IPS-15b (cell line): ENCODE results near the gene FBXO41.

ENCODE experiments used
- H3K27me3 ChIP-seq: one replicate; pipeline ENCODE4 v1.6.1; 2013; ENCODE audit warnings: low read length; ENCODE audit not compliant: control insufficient read depth, insufficient read depth
- H3K36me3 ChIP-seq: one replicate; pipeline ENCODE4 v1.6.1; 2013; ENCODE audit warnings: low read length; ENCODE audit not compliant: control insufficient read depth, insufficient read depth
- H3K4me1 ChIP-seq: one replicate; pipeline ENCODE4 v1.6.1; 2013; ENCODE audit warnings: mild to moderate bottlenecking, low read length; ENCODE audit not compliant: control insufficient read depth, insufficient read depth
- H3K4me3 ChIP-seq: one replicate; pipeline ENCODE4 v1.5.1; 2013; ENCODE audit warnings: low read depth, low read length
- H3K9ac ChIP-seq: one replicate; pipeline ENCODE4 v1.6.1; 2013; ENCODE audit warnings: low read depth, mild to moderate bottlenecking, low read length
- H3K9me3 ChIP-seq: one replicate; pipeline ENCODE4 v1.6.1; 2013; ENCODE audit warnings: mild to moderate bottlenecking, low read length; ENCODE audit not compliant: control insufficient read depth, insufficient read depth

Gene FBXO41

GRCh38 chr2:73250872-73251846, 33.1 kb downstream of the FBXO41 start:
- Histone ChIP-seq H3K9me3 (no peaks in the 10 kb centered on the region), H3K27me3 (no peaks in the 10 kb centered on the region), H3K4me1 (no peaks in the 10 kb centered on the region), H3K4me3 (no peak overlapping the region), H3K36me3 (peaks cover 58% of the 10 kb centered on the region), H3K9ac (no peak overlapping the region)

- no peaks in the 10 kb centered on the region for H3K9me3 ChIP-seq
- peaks cover 72% of the 10 kb centered on the region for H3K36me3 ChIP-seq
- no peaks in the 10 kb centered on the region for H3K4me1 ChIP-seq
- H3K27me3 ChIP-seq: no peaks in the 10 kb centered on the region
- H3K9ac ChIP-seq: no peak overlapping the region
- no peak overlapping the region for H3K4me3 ChIP-seq
These were observed 34.6 kb downstream of the FBXO41 start for GRCh38 chr2:73249636-73250035.

GRCh38 chr2:73246850-73247249, 37.4 kb downstream of the FBXO41 start:
- Histone ChIP-seq H3K27me3 (no peaks in the 10 kb centered on the region), H3K4me1 (no peaks in the 10 kb centered on the region), H3K36me3 (peaks cover 83% of the 10 kb centered on the region), H3K4me3 (no peak overlapping the region), H3K9ac (no peak overlapping the region), H3K9me3 (no peaks in the 10 kb centered on the region)

GRCh38 chr2:73244580-73244979, 39.7 kb downstream of the FBXO41 start:
- Histone ChIP-seq H3K4me3 (no peak overlapping the region), H3K9ac (no peak overlapping the region), H3K36me3 (peaks cover 68% of the 10 kb centered on the region), H3K27me3 (no peaks in the 10 kb centered on the region), H3K4me1 (no peaks in the 10 kb centered on the region), H3K9me3 (no peaks in the 10 kb centered on the region)

GRCh38 chr2:73243884-73244570, 40.3 kb downstream of the FBXO41 start:
- no peak overlapping the region for H3K4me3 ChIP-seq

GRCh38 chr2:73239776-73240175, 44.5 kb downstream of the FBXO41 start:
- no peak overlapping the region for H3K4me3 ChIP-seq
- peaks cover 7% of the 10 kb centered on the region for H3K4me1 ChIP-seq
- no peaks in the 10 kb centered on the region for H3K9me3 ChIP-seq
- peaks cover 30% of the 10 kb centered on the region for H3K36me3 ChIP-seq
- no peaks in the 10 kb centered on the region for H3K27me3 ChIP-seq
- H3K9ac ChIP-seq: no peak overlapping the region

More at GRCh38 chr2:73243884-73244570, 40.3 kb downstream of the FBXO41 start:
- Histone ChIP-seq H3K36me3 (peaks cover 65% of the 10 kb centered on the region), H3K4me1 (no peaks in the 10 kb centered on the region), H3K9me3 (no peaks in the 10 kb centered on the region), H3K9ac (no peak overlapping the region), H3K27me3 (no peaks in the 10 kb centered on the region)

- Histone ChIP-seq H3K27me3 (no peaks in the 10 kb centered on the region), H3K4me3 (no peak overlapping the region), H3K9ac (no peak overlapping the region), H3K4me1 (peaks cover 7% of the 10 kb centered on the region), H3K36me3 (peaks cover 23% of the 10 kb centered on the region), H3K9me3 (no peaks in the 10 kb centered on the region)
These were observed 45.3 kb downstream of the FBXO41 start for GRCh38 chr2:73238976-73239375.

GRCh38 chr2:73238149-73238548, 46.1 kb downstream of the FBXO41 start:
- peaks cover 17% of the 10 kb centered on the region for H3K36me3 ChIP-seq
- no peaks in the 10 kb centered on the region for H3K9me3 ChIP-seq
- peak overlapping the region; percentile 74 for H3K9ac ChIP-seq
- H3K4me3 ChIP-seq: peak overlapping the region; percentile 24
- H3K4me1 ChIP-seq: peaks cover 7% of the 10 kb centered on the region
- no peaks in the 10 kb centered on the region for H3K27me3 ChIP-seq

GRCh38 chr2:73237168-73237567, 47.1 kb downstream of the FBXO41 start:
- no peak overlapping the region for H3K9ac ChIP-seq
- peaks cover 3% of the 10 kb centered on the region for H3K27me3 ChIP-seq
- H3K4me3 ChIP-seq: no peak overlapping the region
- peaks cover 11% of the 10 kb centered on the region for H3K4me1 ChIP-seq
- H3K36me3 ChIP-seq: peaks cover 9% of the 10 kb centered on the region
- no peaks in the 10 kb centered on the region for H3K9me3 ChIP-seq

- H3K36me3 ChIP-seq: peaks cover 9% of the 10 kb centered on the region
These were observed 48.8 kb downstream of the FBXO41 start for GRCh38 chr2:73235315-73236028.

GRCh38 chr2:73233932-73234832, 50.1 kb downstream of the FBXO41 start, which contains the start of gene CCT7:
TSS of gene CCT7 (plus strand) at chr2:73234308. CDS start at chr2:73234379, 71 bp downstream.
- Histone ChIP-seq H3K9me3 (no peaks in the 10 kb centered on the region), H3K36me3 (no peaks in the 10 kb centered on the region), H3K9ac (peak within 1 kb of the TSS; percentile 99), H3K27me3 (peaks cover 3% of the 10 kb centered on the region), H3K4me3 (peak within 1 kb of the TSS; percentile 99), H3K4me1 (peaks cover 11% of the 10 kb centered on the region)

More at GRCh38 chr2:73235315-73236028, 48.8 kb downstream of the FBXO41 start:
- H3K4me3 ChIP-seq: peak overlapping the region; percentile 99
- peaks cover 3% of the 10 kb centered on the region for H3K27me3 ChIP-seq
- H3K9me3 ChIP-seq: no peaks in the 10 kb centered on the region
- H3K4me1 ChIP-seq: peaks cover 11% of the 10 kb centered on the region
- peak overlapping the region; percentile 99 for H3K9ac ChIP-seq
